WTC11 (cell line): ENCODE results near the gene KLRK1.

Experiments
- CREB1 ChIP-seq: sonication (generic); formaldehyde crosslinking; IDR thresholded peaks from 2 replicates; pipeline ENCODE4 v1.8.0; 2023; ENCODE audit warnings: mild to moderate bottlenecking, missing genetic modification reagents
- SMAD3 ChIP-seq: sonication (generic); formaldehyde crosslinking; IDR thresholded peaks from 2 replicates; pipeline ENCODE4 v1.8.0; 2022; ENCODE audit warnings: missing genetic modification reagents, mild to moderate bottlenecking, borderline replicate concordance
- TF ChIP-seq, protein P1 (sequence below): fragments of 200-600 bp; IDR thresholded peaks from 2 replicates; pipeline ENCODE4 v1.8.0; 2022; ENCODE audit warnings: antibody characterized with exemption
- TF ChIP-seq, protein P2 (sequence below): sonication (generic); formaldehyde crosslinking; IDR thresholded peaks from 2 replicates; pipeline ENCODE4 v1.8.1; 2023; ENCODE audit warnings: mild to moderate bottlenecking, moderate library complexity, missing genetic modification reagents

DNA sequence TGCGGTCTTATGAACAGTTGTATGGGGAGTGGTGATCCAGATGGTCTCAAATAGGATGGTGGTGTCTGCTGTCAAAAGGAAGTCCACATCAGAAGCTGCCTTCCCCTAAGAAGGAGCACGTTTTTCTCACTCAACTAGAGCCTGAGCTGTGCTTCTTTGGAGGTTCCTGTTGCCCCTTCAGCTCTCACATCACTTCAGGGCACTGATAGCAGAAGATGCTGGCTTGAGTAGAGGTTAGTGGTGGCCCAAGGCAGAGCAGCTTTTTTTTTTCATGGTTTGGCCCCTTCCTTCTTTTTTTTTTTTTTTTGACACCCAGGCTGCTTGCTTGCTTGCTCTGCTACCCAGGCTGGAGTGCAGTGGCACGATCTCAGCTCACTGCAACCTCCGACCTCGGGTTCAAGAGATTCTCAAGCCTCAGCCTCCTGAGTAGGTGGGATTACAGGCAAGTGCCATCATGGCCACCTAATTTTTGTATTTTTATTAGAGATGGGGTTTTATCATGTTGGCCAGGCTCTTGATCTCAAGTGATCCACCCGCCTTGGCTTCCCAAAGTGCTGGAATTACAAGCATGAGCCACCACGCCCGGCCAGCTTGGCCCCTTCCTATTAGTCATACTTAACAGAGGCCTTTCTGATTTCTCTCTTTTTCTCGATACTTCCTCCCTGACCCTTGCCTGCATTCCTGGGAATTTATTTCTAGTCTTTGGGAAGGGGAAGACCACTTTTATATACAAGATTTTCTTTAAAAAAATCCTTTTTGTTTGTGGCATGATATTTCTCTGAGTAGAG is 50.6 kb downstream of the KLRK1 start:
- no peak for TF ChIP-seq SMAD3
- TF ChIP-seq, protein P1, sequence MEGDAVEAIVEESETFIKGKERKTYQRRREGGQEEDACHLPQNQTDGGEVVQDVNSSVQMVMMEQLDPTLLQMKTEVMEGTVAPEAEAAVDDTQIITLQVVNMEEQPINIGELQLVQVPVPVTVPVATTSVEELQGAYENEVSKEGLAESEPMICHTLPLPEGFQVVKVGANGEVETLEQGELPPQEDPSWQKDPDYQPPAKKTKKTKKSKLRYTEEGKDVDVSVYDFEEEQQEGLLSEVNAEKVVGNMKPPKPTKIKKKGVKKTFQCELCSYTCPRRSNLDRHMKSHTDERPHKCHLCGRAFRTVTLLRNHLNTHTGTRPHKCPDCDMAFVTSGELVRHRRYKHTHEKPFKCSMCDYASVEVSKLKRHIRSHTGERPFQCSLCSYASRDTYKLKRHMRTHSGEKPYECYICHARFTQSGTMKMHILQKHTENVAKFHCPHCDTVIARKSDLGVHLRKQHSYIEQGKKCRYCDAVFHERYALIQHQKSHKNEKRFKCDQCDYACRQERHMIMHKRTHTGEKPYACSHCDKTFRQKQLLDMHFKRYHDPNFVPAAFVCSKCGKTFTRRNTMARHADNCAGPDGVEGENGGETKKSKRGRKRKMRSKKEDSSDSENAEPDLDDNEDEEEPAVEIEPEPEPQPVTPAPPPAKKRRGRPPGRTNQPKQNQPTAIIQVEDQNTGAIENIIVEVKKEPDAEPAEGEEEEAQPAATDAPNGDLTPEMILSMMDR: no peak
- TF ChIP-seq, protein P2, sequence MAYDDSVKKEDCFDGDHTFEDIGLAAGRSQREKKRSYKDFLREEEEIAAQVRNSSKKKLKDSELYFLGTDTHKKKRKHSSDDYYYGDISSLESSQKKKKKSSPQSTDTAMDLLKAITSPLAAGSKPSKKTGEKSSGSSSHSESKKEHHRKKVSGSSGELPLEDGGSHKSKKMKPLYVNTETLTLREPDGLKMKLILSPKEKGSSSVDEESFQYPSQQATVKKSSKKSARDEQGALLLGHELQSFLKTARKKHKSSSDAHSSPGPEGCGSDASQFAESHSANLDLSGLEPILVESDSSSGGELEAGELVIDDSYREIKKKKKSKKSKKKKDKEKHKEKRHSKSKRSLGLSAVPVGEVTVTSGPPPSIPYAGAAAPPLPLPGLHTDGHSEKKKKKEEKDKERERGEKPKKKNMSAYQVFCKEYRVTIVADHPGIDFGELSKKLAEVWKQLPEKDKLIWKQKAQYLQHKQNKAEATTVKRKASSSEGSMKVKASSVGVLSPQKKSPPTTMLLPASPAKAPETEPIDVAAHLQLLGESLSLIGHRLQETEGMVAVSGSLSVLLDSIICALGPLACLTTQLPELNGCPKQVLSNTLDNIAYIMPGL (CRISPR knock-in tag): no peak
- TF ChIP-seq CREB1 (CRISPR knock-in tag): no peak
